HG02610 (cell line): Measurements from ENCODE around the gene FNDC1.

Experiments
- ATAC-seq: cut with Tn5 transposase; IDR thresholded peaks from one replicate; pipeline ENCODE4 v1.9.1; 2021; ENCODE audit warnings: mild to moderate bottlenecking, moderate library complexity; ENCODE audit not compliant: unreplicated experiment

The FNDC1 gene

GRCh38 chr6:159204605-159205004 lies 35.4 kb downstream of the FNDC1 start:
- no peak for ATAC-seq

DNA sequence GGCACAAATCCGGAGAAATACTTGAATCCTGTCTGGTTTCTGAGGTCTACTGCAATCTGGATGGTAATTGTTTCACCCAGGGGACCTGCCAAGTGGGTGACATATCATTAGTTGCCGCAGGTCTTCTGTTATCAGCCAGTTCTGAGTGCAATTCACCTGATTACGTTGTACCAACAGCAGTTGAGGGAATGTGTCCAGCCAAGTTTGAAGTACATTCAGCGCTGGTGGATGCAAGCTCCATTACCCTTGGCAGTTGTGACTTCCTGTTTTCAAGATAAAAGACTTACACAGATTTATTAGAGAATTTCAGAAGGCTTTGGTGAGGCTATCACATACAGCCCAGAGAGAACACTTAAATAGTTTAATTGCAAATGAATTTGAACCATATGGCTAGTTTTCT lies 42.8 kb downstream of the FNDC1 start:
- ATAC-seq, result no peak

DNA sequence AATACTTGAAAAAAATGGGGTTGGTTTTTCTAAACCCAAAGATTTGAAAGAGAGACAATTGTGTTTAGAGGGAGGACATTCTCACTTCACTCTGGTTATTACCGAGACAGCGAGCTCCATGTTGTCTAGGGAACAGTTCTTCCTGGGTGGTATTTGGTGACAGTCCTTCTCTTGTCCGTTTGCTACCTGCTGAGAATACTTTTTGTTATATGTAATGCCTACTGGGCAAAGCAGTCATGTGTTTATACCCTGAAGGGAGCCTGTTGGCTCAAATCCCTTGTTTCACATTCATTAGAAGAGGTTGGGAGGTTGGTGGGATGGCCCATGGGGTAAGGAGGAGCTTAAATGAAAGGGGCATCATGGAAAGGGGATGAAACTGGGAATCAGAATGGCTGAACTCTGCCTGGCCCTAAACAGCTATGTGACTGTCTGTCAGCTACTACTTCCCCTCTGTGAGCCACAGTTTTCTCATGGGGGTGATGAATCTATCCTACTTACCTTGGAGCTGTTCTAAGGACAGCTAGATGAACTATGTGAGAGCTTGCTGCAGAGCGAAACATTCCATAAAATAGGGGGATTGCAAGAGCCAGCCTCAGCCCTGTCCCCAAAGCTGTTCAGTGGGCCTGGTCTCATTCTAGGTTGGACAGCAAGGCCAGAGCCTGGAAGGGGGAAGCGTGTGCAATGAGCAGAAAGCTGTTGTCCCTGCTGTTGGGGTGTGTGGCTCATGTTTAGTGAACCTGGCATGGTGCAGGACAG lies 43.5 kb downstream of the FNDC1 start:
- no peak for ATAC-seq

GRCh38 chr6:159213405-159213804 lies 44.2 kb downstream of the FNDC1 start:
- no peak for ATAC-seq

DNA sequence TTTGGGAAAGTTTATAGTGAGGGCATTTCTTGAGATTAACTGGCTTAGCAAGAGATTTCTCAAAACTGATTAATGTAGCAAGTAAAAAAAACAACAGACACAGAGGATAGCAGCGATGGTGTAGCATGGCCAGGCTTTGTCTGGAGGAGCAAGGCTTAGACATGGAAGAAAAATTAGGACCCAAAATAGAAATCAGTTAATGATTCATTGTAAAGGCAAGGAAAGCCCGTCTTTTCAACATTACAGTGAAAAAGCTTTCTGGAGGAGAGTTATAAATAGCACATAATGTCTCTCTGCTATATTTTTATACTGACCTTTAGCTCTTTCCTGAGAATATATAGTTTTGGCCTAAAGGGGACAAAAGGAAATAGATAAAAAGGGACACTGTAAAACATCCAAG lies 45.1 kb downstream of the FNDC1 start:
- no peak for ATAC-seq

DNA sequence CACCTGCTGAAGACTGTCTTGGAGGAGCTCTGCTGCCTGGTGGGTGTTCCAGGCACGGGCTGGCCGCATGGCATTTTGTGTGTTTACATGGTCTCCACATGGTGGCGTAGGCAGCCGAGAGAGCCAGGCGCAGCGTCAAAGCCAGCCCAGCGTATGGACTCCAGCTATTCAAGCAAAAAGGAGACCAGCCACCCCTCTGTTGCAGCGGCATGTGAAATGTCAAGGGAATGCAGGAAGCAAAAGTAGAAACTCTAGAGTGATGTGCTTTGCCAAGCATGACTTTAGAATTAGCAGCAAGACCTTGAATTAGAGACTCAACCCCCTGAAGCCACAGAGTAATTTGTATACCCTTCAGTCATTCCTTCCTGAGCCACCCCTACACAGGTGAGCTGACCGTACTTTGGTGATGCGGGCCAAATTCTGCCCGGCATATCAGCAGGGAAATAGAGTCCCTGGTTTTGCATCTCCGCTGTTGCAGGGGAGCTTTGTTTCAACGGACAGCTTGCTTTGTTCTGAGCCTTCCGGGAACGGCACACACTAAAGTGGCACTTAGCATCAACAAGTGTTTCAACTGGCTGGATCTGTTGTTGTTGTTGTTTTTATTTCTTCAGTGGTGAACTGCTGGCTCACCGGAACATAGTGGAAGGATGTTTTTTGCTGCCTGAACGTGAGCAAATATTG lies 48.5 kb downstream of the FNDC1 start:
- ATAC-seq, result no peak

DNA sequence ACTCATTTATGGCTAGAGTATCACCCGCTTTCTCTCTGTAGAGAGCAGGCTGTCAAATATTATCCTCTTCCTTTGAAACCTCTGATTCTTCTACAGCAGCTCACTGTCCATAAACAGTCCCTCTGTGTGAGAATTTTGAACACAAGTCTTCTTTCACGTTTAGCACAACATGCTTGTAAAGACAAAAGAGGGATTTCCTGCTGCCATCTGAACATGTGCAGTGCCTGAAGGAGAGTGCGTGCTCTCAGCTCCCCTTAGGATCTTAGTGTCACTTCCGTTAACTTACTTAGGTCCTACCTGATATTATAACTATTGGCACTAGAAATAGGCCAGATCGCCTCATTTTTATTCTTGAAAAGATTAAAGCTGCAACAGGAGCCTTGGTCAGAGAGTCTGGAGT lies 50.9 kb downstream of the FNDC1 start:
- no peak for ATAC-seq

GRCh38 chr6:159221486-159222170 lies 52.4 kb downstream of the FNDC1 start:
- no peak for ATAC-seq

DNA sequence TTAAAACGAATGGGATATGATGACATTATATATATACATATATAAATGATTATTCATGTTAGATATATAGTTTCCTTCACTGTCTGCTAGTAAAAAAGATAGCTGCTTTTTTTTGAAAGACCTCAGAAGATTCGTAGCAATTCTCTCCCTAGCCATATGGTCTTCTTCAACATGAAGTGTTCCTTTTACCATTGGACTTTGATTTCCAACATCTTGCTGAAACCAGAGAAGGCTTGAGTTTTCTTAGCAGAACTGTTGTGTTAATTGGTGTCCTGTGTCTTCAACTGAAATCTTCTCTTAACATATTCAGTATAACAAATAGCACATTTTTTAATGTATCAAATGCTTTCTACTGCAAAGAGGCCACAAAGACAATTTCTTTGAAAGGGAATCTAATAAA lies 55.3 kb downstream of the FNDC1 start:
- no peak for ATAC-seq

GRCh38 chr6:159229651-159230051 lies 60.5 kb downstream of the FNDC1 start:
- ATAC-seq, result no peak

DNA sequence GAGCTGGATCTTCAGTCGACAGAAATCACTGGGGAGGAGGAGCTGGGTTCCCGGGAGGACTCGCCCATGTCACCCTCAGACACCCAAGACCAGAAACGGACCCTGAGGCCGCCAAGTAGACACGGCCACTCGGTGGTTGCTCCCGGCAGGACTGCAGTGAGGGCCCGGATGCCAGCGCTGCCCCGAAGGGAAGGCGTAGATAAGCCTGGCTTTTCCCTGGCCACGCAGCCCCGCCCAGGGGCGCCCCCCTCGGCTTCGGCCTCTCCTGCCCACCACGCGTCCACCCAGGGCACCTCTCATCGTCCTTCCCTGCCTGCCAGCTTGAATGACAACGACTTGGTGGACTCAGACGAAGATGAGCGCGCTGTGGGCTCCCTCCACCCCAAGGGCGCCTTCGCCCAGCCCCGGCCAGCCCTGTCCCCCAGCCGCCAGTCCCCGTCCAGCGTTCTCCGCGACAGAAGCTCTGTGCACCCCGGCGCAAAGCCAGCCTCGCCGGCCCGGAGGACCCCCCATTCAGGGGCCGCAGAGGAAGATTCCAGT lies 63.0 kb downstream of the FNDC1 start:
- ATAC-seq, result no peak

DNA sequence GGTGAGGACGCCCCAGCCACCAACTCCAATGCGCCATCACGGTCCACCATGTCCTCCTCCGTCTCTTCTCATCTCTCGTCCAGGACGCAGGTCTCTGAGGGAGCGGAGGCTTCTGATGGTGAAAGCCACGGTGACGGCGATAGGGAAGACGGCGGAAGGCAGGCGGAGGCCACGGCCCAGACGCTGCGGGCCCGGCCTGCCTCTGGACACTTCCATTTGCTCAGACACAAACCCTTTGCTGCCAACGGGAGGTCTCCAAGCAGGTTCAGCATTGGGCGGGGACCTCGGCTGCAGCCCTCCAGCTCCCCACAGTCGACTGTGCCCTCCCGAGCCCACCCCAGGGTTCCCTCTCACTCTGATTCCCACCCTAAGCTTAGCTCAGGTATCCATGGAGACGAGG lies 63.6 kb downstream of the FNDC1 start:
- no peak for ATAC-seq

- no peak for ATAC-seq
These were observed 64.3 kb downstream of the FNDC1 start for GRCh38 chr6:159233365-159234101.

DNA sequence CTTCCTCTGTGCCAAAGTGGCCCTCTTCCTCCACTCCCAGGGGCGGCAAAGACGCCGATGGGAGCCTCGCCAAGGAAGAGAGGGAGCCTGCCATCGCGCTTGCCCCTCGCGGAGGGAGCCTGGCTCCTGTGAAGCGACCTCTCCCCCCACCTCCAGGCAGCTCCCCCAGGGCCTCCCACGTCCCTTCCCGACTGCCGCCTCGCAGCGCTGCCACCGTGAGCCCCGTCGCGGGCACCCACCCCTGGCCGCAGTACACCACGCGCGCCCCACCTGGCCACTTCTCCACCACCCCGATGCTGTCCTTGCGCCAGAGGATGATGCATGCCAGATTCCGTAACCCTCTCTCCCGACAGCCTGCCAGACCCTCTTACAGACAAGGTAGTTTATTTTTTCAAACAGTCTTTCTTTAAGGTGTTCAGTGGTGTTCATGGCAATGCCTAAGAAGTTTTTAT lies 64.9 kb downstream of the FNDC1 start:
- ATAC-seq, result no peak

GRCh38 chr6:159238920-159239558 lies 69.8 kb downstream of the FNDC1 start:
- ATAC-seq, result no peak

DNA sequence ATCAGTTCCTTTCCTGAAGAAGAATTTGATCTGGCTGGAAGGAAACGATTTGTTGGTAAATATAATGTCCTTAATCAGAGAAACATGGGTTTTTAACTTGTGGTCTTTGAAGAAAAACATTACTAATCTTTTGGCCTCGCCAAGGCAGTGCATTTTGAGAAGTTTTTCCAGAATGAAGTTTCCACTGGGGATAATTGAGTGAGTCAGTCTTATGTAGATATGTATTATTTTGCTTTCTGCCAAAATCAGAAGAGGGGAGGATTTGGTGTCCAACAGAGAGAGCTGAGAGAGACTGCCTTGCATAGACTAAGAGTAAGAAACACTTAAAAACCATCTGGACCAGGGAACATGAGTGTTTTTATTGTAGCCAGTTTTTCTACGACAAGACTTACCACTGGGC lies 79.9 kb downstream of the FNDC1 start:
- ATAC-seq, result no peak

DNA sequence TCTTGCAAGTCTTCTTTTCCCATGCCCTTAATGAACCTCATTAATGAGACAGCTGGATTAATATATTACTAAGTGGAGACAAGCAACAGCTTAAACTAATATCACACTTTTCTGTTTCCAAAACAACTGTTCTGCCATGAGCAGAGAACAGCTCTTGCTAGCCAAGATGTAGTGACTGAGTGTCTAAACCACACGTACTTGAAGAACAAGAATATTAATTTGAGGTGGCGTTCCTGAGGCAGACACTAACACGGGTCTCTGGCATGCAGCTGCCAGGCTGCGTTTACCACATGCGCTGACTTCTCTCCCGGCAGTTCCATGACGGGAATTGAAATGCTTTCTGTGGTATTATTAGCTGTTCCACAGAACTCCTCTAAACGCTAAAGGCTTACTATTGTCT lies 80.6 kb downstream of the FNDC1 start:
- ATAC-seq, result no peak

- no peak for ATAC-seq
These were observed 81.4 kb downstream of the FNDC1 start for GRCh38 chr6:159250633-159251032.

GRCh38 chr6:159252955-159253508 lies 83.8 kb downstream of the FNDC1 start:
- ATAC-seq, result peak; percentile 79

DNA sequence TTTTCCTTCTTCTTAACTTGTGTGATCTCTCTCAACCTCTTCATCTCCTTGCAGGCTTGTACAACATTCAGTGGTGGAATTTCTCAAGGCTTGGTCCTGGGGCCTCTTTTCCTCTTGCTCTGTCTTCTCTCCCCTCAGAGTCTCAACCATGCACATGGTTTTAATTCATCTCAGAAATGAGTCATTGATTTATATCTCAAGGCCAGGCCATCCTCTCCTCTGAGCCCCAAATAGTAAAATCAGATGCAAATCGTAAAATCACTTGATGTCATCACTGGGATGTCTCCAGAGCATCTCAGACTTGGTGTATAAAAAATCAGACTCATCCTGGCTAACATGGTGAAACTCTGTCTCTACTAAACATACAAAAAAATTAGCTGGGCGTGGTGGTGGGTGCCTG lies 85.0 kb downstream of the FNDC1 start:
- no peak for ATAC-seq
